Calu3 (cell line): ENCODE measurements around the gene KDM2A. TPM values are rescaled to one million over a fixed set of nuclear protein-coding genes. Genes with fewer than 3 reads are reported as not detected.
A peak's percentile ranks its signal among the peaks of the same experiment; 100 is the strongest.

Experiments
- BruUV-seq: library from RNA; stranded (reverse); fragments of 400-500 nt; replicated peaks from 2 replicates; lab custom pipeline; 2021; lab: Mats Ljungman, UMichigan
- CTCF ChIA-PET: fragments of 300-600 bp; sonication (Branson Sonifier 250); formaldehyde crosslinking; loops from one replicate; lab custom pipeline; 2022; ENCODE audit warnings: antibody characterized with exemption; lab: Charles Lee
- DNase-seq: peaks from one replicate; pipeline ENCODE4 v3.0.0; 2022
- H3K27ac Mint-ChIP-seq: one replicate; pipeline ENCODE4 v1.8.0; 2022; ENCODE audit warnings: mixed read lengths; ENCODE audit not compliant: unreplicated experiment
- H3K27me3 Mint-ChIP-seq: one replicate; pipeline ENCODE4 v1.8.0; 2022; ENCODE audit warnings: mixed read lengths; ENCODE audit not compliant: unreplicated experiment
- H3K36me3 Mint-ChIP-seq: one replicate; pipeline ENCODE4 v1.8.0; 2022; ENCODE audit warnings: mild to moderate bottlenecking, moderate library complexity, mixed read lengths; ENCODE audit not compliant: insufficient read depth, unreplicated experiment
- H3K4me1 Mint-ChIP-seq: one replicate; pipeline ENCODE4 v1.8.0; 2022; ENCODE audit warnings: mild to moderate bottlenecking, low read depth, mixed read lengths; ENCODE audit not compliant: unreplicated experiment
- H3K4me3 Mint-ChIP-seq: one replicate; pipeline ENCODE4 v1.8.0; 2022; ENCODE audit warnings: mild to moderate bottlenecking, low read depth, moderate library complexity, mixed read lengths; ENCODE audit not compliant: unreplicated experiment
- H3K9me3 Mint-ChIP-seq: one replicate; pipeline ENCODE4 v1.8.0; 2022; ENCODE audit warnings: low read depth, mixed read lengths; ENCODE audit not compliant: unreplicated experiment
- intact Hi-C: fragments of 100-400 bp; cut with micrococcal nuclease; formaldehyde crosslinking; loops from one replicate; pipeline ENCODE4 v1.10.0; 2022; ENCODE audit not compliant: unreplicated experiment
- total RNA-seq: library from RNA; stranded (reverse); gene quantifications from 2 replicates; pipeline ENCODE4 v1.2.3, GENCODE V29; 2022
- TF ChIP-seq, protein P1 (sequence below): fragments of 200-600 bp; IDR thresholded peaks from one replicate; pipeline ENCODE4 v1.8.0; 2022; ENCODE audit warnings: antibody characterized with exemption; ENCODE audit not compliant: unreplicated experiment

The KDM2A gene
- total RNA-seq, 1 experiment from 2014 or later: 73.2 TPM

DNA sequence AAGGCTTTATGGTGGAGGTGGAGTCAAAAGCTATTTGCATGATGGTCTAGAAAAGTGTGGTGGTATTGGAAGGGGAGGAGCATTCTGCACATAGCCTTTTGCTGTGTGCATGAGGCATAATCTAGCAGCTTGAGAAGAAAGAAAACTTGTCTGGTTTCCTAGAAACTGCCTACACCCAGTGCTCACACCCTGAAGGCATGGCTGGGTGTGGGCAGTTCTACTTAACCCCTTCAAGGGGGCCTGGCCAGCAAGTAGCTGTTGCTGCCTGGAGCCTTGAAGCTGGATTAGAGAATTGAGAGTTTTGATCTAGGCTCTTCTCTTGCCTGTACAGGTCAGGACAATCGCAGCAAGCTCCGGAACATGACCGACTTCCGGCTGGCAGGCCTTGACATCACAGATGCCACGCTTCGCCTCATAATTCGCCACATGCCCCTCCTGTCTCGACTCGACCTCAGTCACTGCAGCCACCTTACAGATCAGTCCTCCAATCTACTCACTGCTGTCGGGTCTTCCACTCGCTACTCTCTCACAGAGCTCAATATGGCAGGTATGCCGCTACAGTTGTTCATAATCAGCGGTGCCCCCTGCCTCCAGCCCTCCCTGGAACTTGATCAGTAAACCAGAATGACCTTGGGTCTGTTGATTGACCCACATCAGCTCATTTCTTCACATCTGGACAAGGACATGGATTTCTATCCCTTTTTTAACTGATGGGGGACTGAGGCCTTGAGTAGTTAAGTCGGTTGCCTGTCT is 135.0 kb downstream of the KDM2A start:
- intact Hi-C loops: no loop called here
- no TSS peak for BruUV-seq
- H3K27me3 Mint-ChIP-seq: no peaks in the 10 kb centered on the region
- peaks cover 67% of the 10 kb centered on the region for H3K36me3 Mint-ChIP-seq
- CTCF ChIA-PET: interaction anchor here (1.5 kb wide), 1 partner anchor 63 kb away, joined by 4 read pairs; no protein-coding TSS in a partner anchor
- no peak overlapping the region for H3K4me3 Mint-ChIP-seq
- H3K9me3 Mint-ChIP-seq: no peaks in the 10 kb centered on the region
- TF ChIP-seq, protein P1, sequence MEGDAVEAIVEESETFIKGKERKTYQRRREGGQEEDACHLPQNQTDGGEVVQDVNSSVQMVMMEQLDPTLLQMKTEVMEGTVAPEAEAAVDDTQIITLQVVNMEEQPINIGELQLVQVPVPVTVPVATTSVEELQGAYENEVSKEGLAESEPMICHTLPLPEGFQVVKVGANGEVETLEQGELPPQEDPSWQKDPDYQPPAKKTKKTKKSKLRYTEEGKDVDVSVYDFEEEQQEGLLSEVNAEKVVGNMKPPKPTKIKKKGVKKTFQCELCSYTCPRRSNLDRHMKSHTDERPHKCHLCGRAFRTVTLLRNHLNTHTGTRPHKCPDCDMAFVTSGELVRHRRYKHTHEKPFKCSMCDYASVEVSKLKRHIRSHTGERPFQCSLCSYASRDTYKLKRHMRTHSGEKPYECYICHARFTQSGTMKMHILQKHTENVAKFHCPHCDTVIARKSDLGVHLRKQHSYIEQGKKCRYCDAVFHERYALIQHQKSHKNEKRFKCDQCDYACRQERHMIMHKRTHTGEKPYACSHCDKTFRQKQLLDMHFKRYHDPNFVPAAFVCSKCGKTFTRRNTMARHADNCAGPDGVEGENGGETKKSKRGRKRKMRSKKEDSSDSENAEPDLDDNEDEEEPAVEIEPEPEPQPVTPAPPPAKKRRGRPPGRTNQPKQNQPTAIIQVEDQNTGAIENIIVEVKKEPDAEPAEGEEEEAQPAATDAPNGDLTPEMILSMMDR: no peak
- DNase-seq: no peak
- peak overlapping the region; percentile 61 for H3K27ac Mint-ChIP-seq
- peaks cover 14% of the 10 kb centered on the region for H3K4me1 Mint-ChIP-seq

DNA sequence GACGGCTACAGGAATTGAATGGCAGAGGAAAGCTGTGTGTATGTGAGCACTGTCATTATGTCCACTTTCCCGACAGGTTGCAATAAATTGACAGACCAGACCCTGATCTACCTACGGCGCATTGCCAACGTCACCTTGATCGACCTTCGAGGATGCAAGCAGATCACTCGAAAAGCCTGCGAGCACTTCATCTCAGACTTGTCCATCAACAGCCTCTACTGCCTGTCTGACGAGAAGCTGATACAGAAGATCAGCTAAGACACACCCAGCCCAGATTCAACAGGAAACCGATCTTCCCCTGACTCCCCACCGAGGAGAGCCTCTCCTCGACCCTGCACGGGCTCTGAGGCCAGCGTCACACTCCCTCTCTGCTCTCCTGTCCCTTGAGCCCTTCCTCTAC is 135.7 kb downstream of the KDM2A start:
- H3K36me3 Mint-ChIP-seq: peaks cover 63% of the 10 kb centered on the region
- intact Hi-C loops: no loop called here
- peaks cover 8% of the 10 kb centered on the region for H3K4me1 Mint-ChIP-seq
- DNase-seq: no peak
- H3K27me3 Mint-ChIP-seq: no peaks in the 10 kb centered on the region
- no peak overlapping the region for H3K4me3 Mint-ChIP-seq
- CTCF ChIA-PET: no interaction called here
- TF ChIP-seq, protein P1: no peak
- no peaks in the 10 kb centered on the region for H3K9me3 Mint-ChIP-seq
- no TSS peak for BruUV-seq
- no peak overlapping the region for H3K27ac Mint-ChIP-seq

DNA sequence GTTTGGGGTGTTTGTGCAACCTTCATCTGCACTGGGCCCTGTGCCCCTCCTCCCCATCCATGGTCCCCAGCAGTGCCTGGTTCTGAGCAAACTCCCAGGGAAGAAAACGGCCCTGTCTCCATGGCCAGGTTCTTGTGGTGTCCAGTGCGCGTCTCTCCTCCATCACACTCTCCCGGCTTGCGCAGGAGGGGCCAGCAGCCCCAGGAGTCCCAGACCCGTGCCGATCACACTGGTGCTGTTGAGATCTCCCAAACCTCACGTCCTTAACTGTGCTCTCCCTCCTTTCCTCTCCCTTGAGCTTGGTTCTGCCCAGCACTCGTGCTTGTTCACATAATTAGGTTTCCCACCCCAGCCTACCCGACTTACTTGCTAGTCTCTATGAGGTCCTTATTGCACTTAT is 136.3 kb downstream of the KDM2A start:
- Mint-ChIP-seq H3K36me3 (peaks cover 63% of the 10 kb centered on the region), H3K27ac (no peak overlapping the region), H3K27me3 (no peaks in the 10 kb centered on the region), H3K4me1 (peaks cover 8% of the 10 kb centered on the region), H3K9me3 (no peaks in the 10 kb centered on the region), H3K4me3 (no peak overlapping the region)
- intact Hi-C loops: no loop called here
- CTCF ChIA-PET: no interaction called here
- TF ChIP-seq, protein P1: no peak
- DNase-seq: no peak
- no TSS peak for BruUV-seq

DNA sequence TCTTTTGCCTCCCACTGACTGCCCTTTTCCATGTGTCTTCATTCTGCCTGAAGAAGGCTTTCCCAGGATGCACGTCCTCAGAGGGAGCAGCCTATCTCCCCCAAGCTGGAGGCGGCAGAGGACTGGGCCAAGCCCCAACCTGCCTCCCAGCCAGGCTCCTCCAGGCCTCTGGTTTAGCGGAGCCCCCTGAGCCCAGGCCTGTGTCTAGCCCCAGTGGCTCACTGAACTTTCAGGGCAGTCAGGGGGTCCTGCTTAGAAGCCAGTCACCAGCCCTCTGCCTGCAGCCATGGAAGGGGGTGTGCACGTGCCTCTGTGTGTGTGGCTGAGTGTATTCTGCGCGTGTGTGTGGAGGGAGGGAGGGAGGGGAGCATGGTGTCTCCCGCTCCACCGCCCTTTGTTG is 136.8 kb downstream of the KDM2A start:
- no peak overlapping the region for H3K4me3 Mint-ChIP-seq
- TF ChIP-seq, protein P1: no peak
- intact Hi-C loops: no loop called here
- H3K27me3 Mint-ChIP-seq: no peaks in the 10 kb centered on the region
- CTCF ChIA-PET: no interaction called here
- no peak overlapping the region for H3K27ac Mint-ChIP-seq
- no peaks in the 10 kb centered on the region for H3K9me3 Mint-ChIP-seq
- no peak for DNase-seq
- no TSS peak for BruUV-seq
- peaks cover 60% of the 10 kb centered on the region for H3K36me3 Mint-ChIP-seq
- H3K4me1 Mint-ChIP-seq: peaks cover 8% of the 10 kb centered on the region
